HepG2 (cell line): ENCODE data around the gene TYMP. TPM values are rescaled to one million over a fixed set of nuclear protein-coding genes. Genes with fewer than 3 reads are reported as not detected.

Experiments
- BRCA1 ChIP-seq: sonication (generic); formaldehyde crosslinking; IDR thresholded peaks from 2 replicates; pipeline ENCODE4 v1.4.0; 2020; ENCODE audit warnings: missing genetic modification reagents
- CCAR2 ChIP-seq: fragments of 200-400 bp; formaldehyde crosslinking; optimal IDR thresholded peaks from 2 replicates; pipeline ENCODE3; 2018; ENCODE audit warnings: low read depth, mild to moderate bottlenecking, low read length, moderate library complexity
- CEBPB ChIP-seq: IDR thresholded peaks from 2 replicates; pipeline ENCODE4 v1.6.1; 2011; ENCODE audit warnings: low read depth, low read length, improper control_type of control experiment, borderline replicate concordance
- CENPX ChIP-seq: sonication (generic); formaldehyde crosslinking; IDR thresholded peaks from 2 replicates; pipeline ENCODE4 v1.9.0; 2021; ENCODE audit warnings: mild to moderate bottlenecking, missing genetic modification reagents, moderate library complexity
- HHEX ChIP-seq: IDR thresholded peaks from 2 replicates; pipeline ENCODE4 v1.6.1; 2016; ENCODE audit warnings: control low read depth
- IRF2 ChIP-seq: IDR thresholded peaks from 2 replicates; pipeline ENCODE4 v1.6.1; 2018; ENCODE audit warnings: missing genetic modification reagents, missing compliant biosample characterization
- KDM2A ChIP-seq: sonication (generic); formaldehyde crosslinking; IDR thresholded peaks from 2 replicates; pipeline ENCODE4 v1.4.0; 2020; ENCODE audit warnings: low read depth, missing genetic modification reagents, borderline replicate concordance
- KLF13 ChIP-seq: sonication (generic); formaldehyde crosslinking; IDR thresholded peaks from 2 replicates; pipeline ENCODE4 v1.4.0; 2020; ENCODE audit warnings: mild to moderate bottlenecking, missing genetic modification reagents
- MZF1 ChIP-seq: sonication (generic); formaldehyde crosslinking; IDR thresholded peaks from 2 replicates; pipeline ENCODE4 v1.8.1; 2023; ENCODE audit warnings: mild to moderate bottlenecking, missing genetic modification reagents, borderline replicate concordance
- PATZ1 ChIP-seq: sonication (generic); formaldehyde crosslinking; IDR thresholded peaks from 2 replicates; pipeline ENCODE4 v1.4.0; 2020; ENCODE audit warnings: missing genetic modification reagents
- RFX1 ChIP-seq: fragments of 450-650 bp; IDR thresholded peaks from 2 replicates; pipeline ENCODE4 v1.6.1; 2017
- TAF15 ChIP-seq: fragments of 200-400 bp; formaldehyde crosslinking; IDR thresholded peaks from one replicate; pipeline ENCODE4 v1.6.1; 2018; ENCODE audit warnings: mild to moderate bottlenecking, low read depth, low read length; ENCODE audit not compliant: poor library complexity, severe bottlenecking
- THAP7 ChIP-seq: sonication (generic); formaldehyde crosslinking; IDR thresholded peaks from 2 replicates; pipeline ENCODE4 v1.8.1; 2023; ENCODE audit warnings: mild to moderate bottlenecking, missing genetic modification reagents
- TP53 ChIP-seq: sonication (generic); formaldehyde crosslinking; conservative IDR thresholded peaks from 2 replicates; pipeline ENCODE4 v1.4.0; 2020; ENCODE audit warnings: missing genetic modification reagents
- U2AF1 ChIP-seq: fragments of 200-400 bp; formaldehyde crosslinking; optimal IDR thresholded peaks from 2 replicates; pipeline ENCODE3; 2017; ENCODE audit warnings: mild to moderate bottlenecking, low read depth, low read length
- WIZ ChIP-seq: sonication (generic); formaldehyde crosslinking; IDR thresholded peaks from 2 replicates; pipeline ENCODE4 v1.5.1; 2020; ENCODE audit warnings: mild to moderate bottlenecking, missing genetic modification reagents
- ZFP36 ChIP-seq: fragments of 150-350 bp; IDR thresholded peaks from 2 replicates; pipeline ENCODE4 v1.6.1; 2018; ENCODE audit warnings: borderline replicate concordance, low read length, low read depth; ENCODE audit not compliant: partially characterized antibody
- ZMYM4 ChIP-seq: sonication (generic); formaldehyde crosslinking; IDR thresholded peaks from 2 replicates; pipeline ENCODE4 v1.8.1; 2023; ENCODE audit warnings: mild to moderate bottlenecking, missing genetic modification reagents
- ZNF12 ChIP-seq: sonication (generic); formaldehyde crosslinking; IDR thresholded peaks from 2 replicates; pipeline ENCODE4 v1.5.0; 2020; ENCODE audit warnings: missing genetic modification reagents
- ZNF225 ChIP-seq: sonication (generic); formaldehyde crosslinking; IDR thresholded peaks from 2 replicates; pipeline ENCODE4 v1.4.0; 2020; ENCODE audit warnings: mild to moderate bottlenecking, missing genetic modification reagents
- ZNF274 ChIP-seq: sonication (generic); formaldehyde crosslinking; IDR thresholded peaks from 2 replicates; pipeline ENCODE4 v1.5.1; 2020; ENCODE audit warnings: mild to moderate bottlenecking, missing genetic modification reagents
- ZNF33B ChIP-seq: sonication (generic); formaldehyde crosslinking; IDR thresholded peaks from 2 replicates; pipeline ENCODE4 v1.5.1; 2020; ENCODE audit warnings: mild to moderate bottlenecking, missing genetic modification reagents
- ZNF546 ChIP-seq: sonication (generic); formaldehyde crosslinking; conservative IDR thresholded peaks from 2 replicates; pipeline ENCODE4 v1.8.1; 2023; ENCODE audit warnings: mild to moderate bottlenecking, missing genetic modification reagents
- ZNF615 ChIP-seq: sonication (generic); formaldehyde crosslinking; IDR thresholded peaks from 2 replicates; pipeline ENCODE4 v1.5.0; 2020; ENCODE audit warnings: mild to moderate bottlenecking, missing genetic modification reagents, borderline replicate concordance
- ZNF770 ChIP-seq: sonication (generic); formaldehyde crosslinking; IDR thresholded peaks from 2 replicates; pipeline ENCODE4 v1.5.0; 2020; ENCODE audit warnings: mild to moderate bottlenecking, missing genetic modification reagents
- ZNF781 ChIP-seq: sonication (generic); formaldehyde crosslinking; IDR thresholded peaks from 2 replicates; pipeline ENCODE4 v1.5.1; 2020; ENCODE audit warnings: borderline replicate concordance, mild to moderate bottlenecking, missing genetic modification reagents; ENCODE audit errors: not compliant biosample characterization
- polyA plus RNA-seq, 8 experiments: library from polyadenylated mRNA; depleted of rRNA in 3 of 8; stranded (reverse) in 7 of 8; unstranded in 1 of 8; fragments of >200 nt; fragmentation: Illumina TruSeq in 4 of 8; extraction: Trizol in 4 of 8; gene quantifications; 2 replicates each; pipeline versions ENCODE4 v1.2.1 to v1.2.3, GENCODE V29; 2011 to 2016; ENCODE audit warnings: low read depth in 4 of 8, missing spikeins in 1 of 8, mixed read lengths in 1 of 8; ENCODE audit not compliant: insufficient read depth in 1 of 8
- total RNA-seq, 5 experiments: library from RNA; depleted of rRNA; stranded (reverse); fragments of >200 nt; fragmentation: Illumina TruSeq; extraction: Trizol; gene quantifications; 2 replicates each; pipeline ENCODE4 v1.2.3, GENCODE V29; 2016; ENCODE audit warnings: low read depth in 1 of 5

Gene TYMP
- total and polyA plus RNA-seq, 2 of the 13 experiments (the other 11 are each of a cell fraction or from before 2014, with no cell fraction given): 3.9 to 4.3 TPM

- TF ChIP-seq U2AF1 (no peak), RFX1 (no peak), KDM2A (CRISPR knock-in tag) (peak; percentile 67; the same call in 1 of the 2 replicates), THAP7 (no peak), ZNF615 (no peak), WIZ (CRISPR knock-in tag) (no peak), KLF13 (CRISPR knock-in tag) (no peak), ZNF781 (CRISPR knock-in tag) (no peak), IRF2 (peak; percentile 65), ZNF33B (CRISPR knock-in tag) (no peak), ZNF12 (no peak), TP53 (CRISPR knock-in tag) (no peak), CENPX (CRISPR knock-in tag) (no peak), HHEX (CRISPR knock-in tag) (no peak), CEBPB (peak; percentile 68; the same call in 1 of the 2 replicates), ZNF770 (CRISPR knock-in tag) (no peak), PATZ1 (no peak; the same call in 1 of the 2 replicates), ZFP36 (no peak), MZF1 (CRISPR knock-in tag) (no peak), ZNF225 (CRISPR knock-in tag) (peak; percentile 51; the same call in 1 of the 2 replicates), BRCA1 (CRISPR knock-in tag) (0 out of 2 replicates have a peak, but pooled peaks have one; percentile 17), CCAR2 (no peak), TAF15 (no peak), ZNF274 (CRISPR knock-in tag) (no peak), ZNF546 (no peak), ZMYM4 (peak; percentile 65)
Observed at GRCh38 chr22:50507991-50508884, 21.6 kb downstream of the TYMP start, which contains the start of gene NCAPH2 (continued).
